Heart left ventricle (tissue), 13 donors: ENCODE data around the gene PCLO.

ENCODE experiments used
- CTCF ChIP-seq, 12 donors: fragments of 200-600 bp; sonication (generic) in 4 of 12; IDR thresholded peaks; one replicate each; pipeline versions ENCODE4 v1.5.0 to v1.8.0; 2018 to 2022; ENCODE audit warnings: antibody characterized with exemption in 12 of 12, mild to moderate bottlenecking in 5 of 12
- POLR2A ChIP-seq, 2 donors: fragments of 450-650 bp; IDR thresholded peaks; one replicate each; pipeline ENCODE4 v1.6.1; 2017; ENCODE audit warnings: antibody characterized with exemption in 2 of 2, mild to moderate bottlenecking in 2 of 2, moderate library complexity in 2 of 2
- donor health status: ischemic (EF 13 %, LVEDD 7.1; RV severe dilation, severe dysfunction).
- donor health status: DM: no; HTN: yes; CAD: no.
- donor health status: DM: no; HTN: no; CAD: no.
- donor health status: ischemic (EF 25% LVEDD 6.9; RV normal size, moderate dysfunction).
- donor health status: ischemic (EF 25% LVEDD 5.7; RV mildly dilated, moderate dysfunction).
- donor health status: ischemic (EF 35%, LVEDD 5.7; RV mildly dilated, moderate dysfunction).
- donor health status: nonischemic (EF 11% LVEDD 7.7; RV severe dilation, severe dysfunction).
- donor health status: DM: yes; HTN: yes; CAD: no.
- donor health status: PGD.
- donor health status: ischemic (EF 29% LVEDD 5.4; RV normal size, mild dysfunction).
- donor health status: nonischemic (EF 23%, LVEDD 6.1; RV moderate dilation, normal function).

DNA sequence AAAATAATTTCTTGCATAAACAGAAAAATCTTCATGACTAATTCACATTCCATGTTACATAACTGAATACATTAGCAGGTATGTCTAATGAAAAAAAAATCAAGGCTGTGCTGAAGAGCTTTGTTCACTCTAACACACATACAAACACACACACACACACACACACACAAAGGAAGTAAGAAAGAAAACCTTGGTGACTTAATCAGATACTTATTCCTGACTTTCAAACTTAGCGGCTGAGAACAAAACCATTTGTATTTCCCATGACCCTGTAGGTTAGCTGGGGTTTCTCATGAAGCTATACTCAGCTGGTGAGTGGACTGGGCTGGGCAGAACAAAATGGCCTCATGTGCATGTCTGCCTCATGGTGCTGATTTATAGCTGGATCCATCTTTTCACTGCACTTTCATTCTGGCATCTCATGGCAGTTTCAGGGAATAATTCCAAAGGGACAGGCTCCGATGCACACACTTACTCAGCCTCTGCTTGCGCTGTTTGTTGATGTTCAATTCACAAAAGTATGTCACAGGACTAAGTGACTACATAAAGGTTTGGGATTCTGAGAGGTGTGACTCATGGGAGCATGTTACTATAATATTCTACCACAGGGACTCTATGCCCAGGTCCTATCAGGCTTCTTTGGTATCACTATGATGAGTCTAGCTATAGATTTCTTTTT is 161.2 kb downstream of the PCLO start:
- TF ChIP-seq CTCF (IDR thresholded peaks at IDR 0.05) (no peak), POLR2A (IDR thresholded peaks at IDR 0.05) (no peak)
